OCI-LY1 (cell line): ENCODE measurements around the gene RAD51B.

Experiments
- H2AFZ ChIP-seq: fragments of 200-600 bp; sonication (generic), shearing (Covaris generic); 2 replicates; pipeline ENCODE4 v1.6.0; 2014; ENCODE audit warnings: antibody characterized with exemption, mild to moderate bottlenecking, low read length
- H3F3A ChIP-seq: fragments of 200-600 bp; sonication (generic), shearing (Covaris generic); 2 replicates; pipeline ENCODE4 v1.6.0; 2014; ENCODE audit warnings: mild to moderate bottlenecking, antibody characterized with exemption, low read length, moderate library complexity; ENCODE audit not compliant: insufficient read depth
- H3K27ac ChIP-seq: fragments of 200-600 bp; sonication (generic); 2 replicates; pipeline ENCODE4 v1.5.1; 2014; ENCODE audit warnings: low read length, mixed run types, mild to moderate bottlenecking, low read depth; ENCODE audit not compliant: poor library complexity, severe bottlenecking
- H3K27me3 ChIP-seq: fragments of 200-600 bp; sonication (generic); 2 replicates; pipeline ENCODE4 v1.6.0; 2014; ENCODE audit warnings: antibody characterized with exemption, mild to moderate bottlenecking, low read length, moderate library complexity; ENCODE audit not compliant: insufficient read depth
- H3K36me3 ChIP-seq: fragments of 200-600 bp; sonication (generic); 2 replicates; pipeline ENCODE4 v1.6.1; 2014; ENCODE audit warnings: mild to moderate bottlenecking, antibody characterized with exemption, low read length, moderate library complexity, mixed read lengths; ENCODE audit not compliant: insufficient read depth
- H3K4me1 ChIP-seq: fragments of 200-600 bp; sonication (generic); 2 replicates; pipeline ENCODE4 v1.5.1; 2014; ENCODE audit warnings: mild to moderate bottlenecking, low read length, moderate library complexity; ENCODE audit not compliant: insufficient read depth, severe bottlenecking
- H3K4me2 ChIP-seq: fragments of 200-600 bp; sonication (generic), shearing (Covaris generic); 2 replicates; pipeline ENCODE4 v1.6.1; 2014; ENCODE audit warnings: low read length
- H3K4me3 ChIP-seq: fragments of 200-600 bp; sonication (generic); 2 replicates; pipeline ENCODE4 v1.5.1; 2014; ENCODE audit warnings: low read length, low read depth, mild to moderate bottlenecking, mixed read lengths; ENCODE audit not compliant: poor library complexity, severe bottlenecking
- H3K79me2 ChIP-seq: fragments of 200-600 bp; shearing (Covaris generic); 2 replicates; pipeline ENCODE4 v1.6.1; 2016; ENCODE audit warnings: mixed run types, low read length, mixed read lengths; ENCODE audit not compliant: insufficient read depth
- H3K9ac ChIP-seq: fragments of 200-600 bp; sonication (generic), shearing (Covaris generic); 2 replicates; pipeline ENCODE4 v1.6.1; 2014; ENCODE audit warnings: mild to moderate bottlenecking, low read length, mixed read lengths
- H3K9me2 ChIP-seq: fragments of 200-600 bp; sonication (generic), shearing (Covaris generic); 2 replicates; pipeline ENCODE4 v1.6.1; 2014; ENCODE audit warnings: low read depth, mild to moderate bottlenecking, low read length, mixed read lengths
- H3K9me3 ChIP-seq: fragments of 200-600 bp; shearing (Covaris generic); 2 replicates; pipeline ENCODE4 v1.6.1; 2014; ENCODE audit warnings: low read length, mixed read lengths
- H4K20me1 ChIP-seq: fragments of 200-600 bp; sonication (generic), shearing (Covaris generic); 2 replicates; pipeline ENCODE4 v1.6.0; 2016; ENCODE audit warnings: mild to moderate bottlenecking, low read length; ENCODE audit not compliant: insufficient read depth
- CTCF ChIP-seq: fragments of 200-600 bp; sonication (generic), shearing (Covaris generic); IDR thresholded peaks from 2 replicates; pipeline ENCODE4 v1.5.1; 2017; ENCODE audit warnings: mild to moderate bottlenecking, antibody characterized with exemption, low read length, moderate library complexity, mixed read lengths
- EZH2 ChIP-seq: fragments of 200-600 bp; sonication (generic), shearing (Covaris generic); IDR thresholded peaks from 2 replicates; pipeline ENCODE4 v1.8.0; 2017; ENCODE audit warnings: borderline replicate concordance, mixed run types, mild to moderate bottlenecking, antibody characterized with exemption, low read length, moderate library complexity, mixed read lengths

RAD51B gene

GRCh38 chr14:68643673-68644072 lies 824.1 kb downstream of the RAD51B start:
- Histone ChIP-seq H3K9me2 (no peaks in the 10 kb centered on the region), H3K27ac (no peak overlapping the region), H3K9ac (no peak overlapping the region), H3K79me2 (no peaks in the 10 kb centered on the region), H3F3A (no peaks in the 10 kb centered on the region), H4K20me1 (no peaks in the 10 kb centered on the region), H3K27me3 (no peaks in the 10 kb centered on the region; the same call in 1 of the 2 replicates), H3K36me3 (no peaks in the 10 kb centered on the region), H3K9me3 (no peaks in the 10 kb centered on the region; the same call in 1 of the 2 replicates), H3K4me1 (no peaks in the 10 kb centered on the region), H3K4me3 (no peak overlapping the region), H3K4me2 (no peak overlapping the region), H2AFZ (no peak overlapping the region)
- no peak for TF ChIP-seq CTCF
- TF ChIP-seq EZH2 = no peak

GRCh38 chr14:68644101-68644500 lies 824.5 kb downstream of the RAD51B start:
- no peak overlapping the region for H3K9ac ChIP-seq

GRCh38 chr14:68645371-68645770 lies 825.8 kb downstream of the RAD51B start:
- Histone ChIP-seq H3K36me3 (no peaks in the 10 kb centered on the region), H4K20me1 (no peaks in the 10 kb centered on the region), H3F3A (no peaks in the 10 kb centered on the region), H3K4me3 (no peak overlapping the region), H2AFZ (no peak overlapping the region), H3K4me1 (no peaks in the 10 kb centered on the region), H3K27me3 (no peaks in the 10 kb centered on the region; the same call in 1 of the 2 replicates), H3K9me3 (no peaks in the 10 kb centered on the region; the same call in 1 of the 2 replicates), H3K27ac (no peak overlapping the region), H3K4me2 (no peak overlapping the region), H3K9ac (no peak overlapping the region), H3K9me2 (no peaks in the 10 kb centered on the region), H3K79me2 (no peaks in the 10 kb centered on the region)
- TF ChIP-seq EZH2 (no peak), CTCF (no peak)

More at GRCh38 chr14:68644101-68644500, 824.5 kb downstream of the RAD51B start:
- Histone ChIP-seq H3K27me3 (no peaks in the 10 kb centered on the region; the same call in 1 of the 2 replicates), H3K36me3 (no peaks in the 10 kb centered on the region), H4K20me1 (no peaks in the 10 kb centered on the region), H3K4me2 (no peak overlapping the region), H3K4me3 (no peak overlapping the region), H3K27ac (no peak overlapping the region), H3K9me3 (no peaks in the 10 kb centered on the region; the same call in 1 of the 2 replicates), H3K79me2 (no peaks in the 10 kb centered on the region), H3F3A (no peaks in the 10 kb centered on the region), H3K9me2 (no peaks in the 10 kb centered on the region), H3K4me1 (no peaks in the 10 kb centered on the region), H2AFZ (no peak overlapping the region)
- TF ChIP-seq EZH2 = no peak
- no peak for TF ChIP-seq CTCF
